Stomach (tissue), 4 donors: Measurements from ENCODE around the gene GRIK1.

Experiments
- POLR2A ChIP-seq, 4 donors: fragments of 450-650 bp; IDR thresholded peaks; one replicate each; pipeline ENCODE4 v1.6.1; 2016; ENCODE audit warnings: antibody characterized with exemption in 4 of 4, control low read depth in 2 of 4, mild to moderate bottlenecking in 1 of 4, moderate library complexity in 1 of 4
- TF ChIP-seq, protein P1 (sequence below), 7 experiments: fragments of 450-650 bp in 4 of 7; fragments of 200-600 bp in 3 of 7; sonication (generic) in 3 of 7; IDR thresholded peaks; one replicate each; pipeline ENCODE4 v1.5.1; 2016 to 2019; ENCODE audit warnings: antibody characterized with exemption in 7 of 7, control low read depth in 2 of 7, mild to moderate bottlenecking in 1 of 7

DNA sequence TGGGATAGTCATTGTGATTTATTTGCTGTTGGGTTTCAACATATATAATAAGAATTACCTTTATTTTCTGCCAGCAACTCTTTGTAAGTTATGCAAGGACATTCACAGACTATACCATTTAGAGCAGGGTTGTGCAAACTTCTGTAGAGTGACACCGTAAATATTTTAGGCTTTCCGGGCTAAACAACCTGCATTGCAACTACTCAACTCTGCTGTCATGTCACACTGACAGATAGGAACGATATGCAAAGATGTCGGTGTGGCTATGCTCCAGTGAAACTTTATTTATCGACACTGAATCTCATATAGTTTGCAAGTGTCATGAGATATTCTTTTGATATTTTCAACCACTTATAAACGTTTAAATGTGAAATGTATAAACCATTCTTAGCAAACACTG lies 430.7 kb downstream of the GRIK1 start:
- TF ChIP-seq, protein P1, sequence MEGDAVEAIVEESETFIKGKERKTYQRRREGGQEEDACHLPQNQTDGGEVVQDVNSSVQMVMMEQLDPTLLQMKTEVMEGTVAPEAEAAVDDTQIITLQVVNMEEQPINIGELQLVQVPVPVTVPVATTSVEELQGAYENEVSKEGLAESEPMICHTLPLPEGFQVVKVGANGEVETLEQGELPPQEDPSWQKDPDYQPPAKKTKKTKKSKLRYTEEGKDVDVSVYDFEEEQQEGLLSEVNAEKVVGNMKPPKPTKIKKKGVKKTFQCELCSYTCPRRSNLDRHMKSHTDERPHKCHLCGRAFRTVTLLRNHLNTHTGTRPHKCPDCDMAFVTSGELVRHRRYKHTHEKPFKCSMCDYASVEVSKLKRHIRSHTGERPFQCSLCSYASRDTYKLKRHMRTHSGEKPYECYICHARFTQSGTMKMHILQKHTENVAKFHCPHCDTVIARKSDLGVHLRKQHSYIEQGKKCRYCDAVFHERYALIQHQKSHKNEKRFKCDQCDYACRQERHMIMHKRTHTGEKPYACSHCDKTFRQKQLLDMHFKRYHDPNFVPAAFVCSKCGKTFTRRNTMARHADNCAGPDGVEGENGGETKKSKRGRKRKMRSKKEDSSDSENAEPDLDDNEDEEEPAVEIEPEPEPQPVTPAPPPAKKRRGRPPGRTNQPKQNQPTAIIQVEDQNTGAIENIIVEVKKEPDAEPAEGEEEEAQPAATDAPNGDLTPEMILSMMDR (IDR thresholded peaks at IDR 0.05), result no peak
- no peak for TF ChIP-seq POLR2A (IDR thresholded peaks at IDR 0.05)
